ENCODE measurements around the gene METTL6.
"Not testable (repeated sequence)": the region's sequence is repeated elsewhere in the genome, so short reads cannot be mapped to it uniquely, and the experiment has no call there.

METTL6 gene

DNA sequence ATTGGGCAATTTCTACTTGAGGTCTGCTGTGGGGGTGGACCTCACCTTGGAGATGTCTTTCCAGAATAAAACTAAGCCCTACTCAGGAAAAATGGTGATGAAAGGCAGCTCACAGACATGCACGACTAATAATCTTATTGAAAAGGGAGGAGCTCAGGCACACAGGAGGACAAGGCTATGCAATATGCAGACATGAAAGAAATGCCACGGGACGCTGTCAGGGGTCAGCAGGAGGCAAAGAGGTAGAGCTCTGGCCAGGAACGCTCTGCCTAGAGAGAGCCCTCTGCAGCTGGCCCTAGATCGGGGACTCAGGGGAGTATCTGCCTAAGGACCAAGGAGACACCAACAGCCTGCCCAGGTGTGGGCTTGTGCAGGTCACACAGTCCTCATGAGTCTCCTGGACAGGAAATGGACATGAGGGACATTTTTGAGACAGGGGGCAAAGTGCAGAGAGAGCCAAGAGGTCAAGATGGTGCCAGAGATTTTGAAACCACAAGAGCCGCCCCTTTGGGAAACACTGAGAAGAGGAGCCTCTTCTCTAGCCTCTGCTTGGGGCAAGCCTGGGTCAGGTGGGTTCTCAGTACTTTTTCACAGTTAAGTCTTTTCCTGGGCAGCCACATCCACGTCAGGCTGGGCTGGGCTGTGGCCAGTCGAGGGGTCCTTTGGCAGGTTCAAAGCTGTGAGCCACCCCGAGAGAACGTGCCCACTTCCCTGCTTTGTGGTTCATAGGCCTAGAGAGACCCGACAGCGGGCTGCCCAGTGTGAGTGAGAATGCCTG is 23.3 kb upstream of the METTL6 start:
- no peak for ATAC-seq

DNA sequence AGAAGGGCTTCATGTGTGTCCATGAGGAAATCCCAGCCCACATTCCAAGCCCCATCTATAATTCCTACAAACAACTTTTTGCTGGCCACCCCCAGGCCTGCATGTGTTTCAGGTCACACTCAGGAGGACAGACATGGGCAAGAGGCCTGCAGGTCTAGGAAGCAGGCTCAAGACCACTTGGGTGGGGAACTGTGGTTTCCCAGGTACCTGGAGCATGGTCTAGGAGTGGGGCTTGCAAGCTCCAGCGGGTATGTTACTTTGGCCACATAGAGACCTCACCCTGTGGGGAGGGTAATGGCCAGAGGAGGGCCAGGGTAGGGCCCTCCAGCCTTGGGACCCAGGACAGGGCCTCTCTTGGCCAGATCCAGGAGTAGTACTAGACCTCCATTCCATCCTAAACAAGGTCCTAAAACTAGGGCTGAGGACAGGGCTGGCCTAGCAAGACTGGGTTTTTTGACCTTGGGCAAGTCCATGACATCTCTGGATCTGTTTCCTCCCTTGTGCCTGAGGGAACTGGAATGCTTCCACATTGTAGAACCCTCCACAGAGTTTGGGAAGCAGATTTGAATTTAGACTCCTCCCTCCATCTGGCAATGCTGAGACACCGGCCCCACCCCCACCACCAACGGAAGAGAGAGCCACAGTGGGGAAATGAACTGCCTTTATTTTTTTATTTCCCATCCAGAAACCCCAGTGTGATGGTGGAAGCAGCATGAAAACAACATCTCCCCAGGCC is 22.3 kb upstream of the METTL6 start:
- no peak for ATAC-seq

DNA sequence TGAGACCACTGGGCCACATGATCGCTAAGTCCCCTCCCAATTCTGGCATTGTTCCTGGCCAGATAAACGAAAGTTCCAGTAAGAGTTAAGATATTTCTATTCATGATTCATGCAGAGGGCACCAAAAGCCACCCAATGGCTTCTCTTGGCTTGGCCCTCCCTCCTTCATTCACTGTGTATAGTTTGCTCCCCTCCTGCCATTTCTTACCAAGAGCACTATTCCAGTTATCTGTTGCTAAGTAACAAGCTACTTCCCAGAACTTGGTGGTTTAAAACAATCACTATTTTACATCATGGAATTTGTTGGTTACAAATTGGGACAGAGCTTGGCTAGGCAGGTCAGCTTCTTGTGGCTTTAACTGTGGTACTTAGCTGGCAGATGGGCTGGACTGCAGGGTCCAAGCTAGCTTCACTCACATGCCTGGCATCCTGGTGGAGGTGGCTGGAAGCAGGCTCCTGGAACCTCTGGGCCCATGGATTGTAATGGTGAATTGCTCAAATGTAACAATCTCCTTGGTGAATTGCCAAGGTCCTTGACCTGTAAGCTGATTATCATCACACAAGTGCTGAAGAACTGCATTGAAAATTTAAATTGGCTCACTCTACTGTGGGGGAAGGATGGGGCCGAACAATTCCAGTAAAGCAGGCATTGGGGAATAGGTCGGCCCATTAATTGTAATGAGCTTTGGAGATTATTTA is 16.6 kb upstream of the METTL6 start:
- no peak for ATAC-seq

DNA sequence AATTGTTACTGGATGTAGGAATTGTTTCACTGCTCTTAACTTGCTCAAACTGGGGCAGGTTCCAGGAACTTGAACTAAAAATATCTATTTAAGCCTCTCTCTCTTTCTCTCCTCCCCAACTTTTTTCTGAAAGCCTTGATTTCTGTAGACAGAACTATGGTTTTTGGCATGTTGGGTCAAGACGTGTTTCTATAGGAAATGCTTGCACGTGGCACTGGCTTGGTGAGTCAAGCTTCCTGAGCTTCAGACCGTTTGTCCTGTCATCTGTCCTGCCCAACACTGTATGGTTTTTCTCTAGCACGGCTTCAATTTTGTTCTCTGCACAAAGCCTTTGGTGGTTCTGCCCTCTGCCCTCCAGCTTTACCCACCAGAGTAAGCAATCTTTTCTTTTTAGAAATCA is 13.5 kb upstream of the METTL6 start:
- ATAC-seq, result no peak

DNA sequence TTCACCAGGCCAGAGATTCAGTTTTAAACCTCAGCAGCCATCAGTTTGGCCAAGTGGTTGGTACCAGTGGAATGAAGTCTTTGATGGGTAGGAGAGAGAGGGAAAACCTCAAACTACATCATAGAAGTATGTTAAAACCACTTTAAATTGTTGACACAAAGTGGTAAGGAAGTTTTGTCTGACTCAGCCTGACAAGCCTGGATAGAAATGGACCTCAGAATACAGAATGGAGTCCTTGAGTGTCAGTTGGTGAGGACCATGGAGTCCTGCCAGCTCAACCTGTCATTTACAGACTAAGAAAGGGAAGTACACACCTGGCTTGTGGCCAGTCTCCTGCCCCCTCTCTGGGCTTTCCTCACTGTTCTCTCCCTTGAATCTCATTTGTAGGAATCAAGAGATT is 12.1 kb upstream of the METTL6 start:
- ATAC-seq, result no peak

DNA sequence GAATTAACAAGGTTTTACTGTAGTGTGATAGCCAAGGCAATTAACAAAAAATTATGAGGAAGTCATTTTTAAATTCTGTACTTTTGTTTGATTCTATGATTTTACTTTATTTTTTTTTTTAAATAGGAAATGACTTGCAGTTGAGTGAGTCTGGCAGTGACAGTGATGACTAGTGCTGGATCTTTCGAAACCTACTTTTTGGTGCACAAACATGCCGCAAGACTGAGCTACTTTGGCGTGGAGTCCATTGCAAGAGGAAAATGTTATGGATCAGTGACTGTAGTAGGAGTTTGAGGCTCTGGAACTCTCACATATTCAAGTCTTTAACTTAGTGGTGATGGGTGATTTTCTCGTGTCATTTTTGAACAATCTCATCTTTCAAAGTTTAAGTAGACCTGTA is 11.6 kb upstream of the METTL6 start:
- no peak for ATAC-seq

DNA sequence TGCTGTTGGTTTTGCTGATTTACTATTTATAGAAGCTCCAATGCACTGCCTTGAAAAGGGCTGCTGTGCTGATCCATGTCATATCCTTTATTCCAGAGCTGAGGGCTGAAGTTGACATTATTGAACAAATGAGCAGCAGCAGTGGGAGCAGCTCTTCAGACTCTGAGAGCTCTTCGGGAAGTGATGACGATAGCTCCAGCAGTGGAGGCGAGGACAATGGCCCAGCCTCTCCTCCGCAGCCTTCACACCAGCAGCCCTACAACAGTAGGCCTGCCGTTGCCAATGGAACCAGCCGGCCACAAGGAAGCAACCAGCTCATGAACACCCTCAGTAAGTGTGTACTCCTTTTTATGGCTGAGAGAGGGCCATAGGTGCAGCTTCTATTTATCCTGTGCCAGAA is 8.9 kb upstream of the METTL6 start:
- ATAC-seq, result no peak

DNA sequence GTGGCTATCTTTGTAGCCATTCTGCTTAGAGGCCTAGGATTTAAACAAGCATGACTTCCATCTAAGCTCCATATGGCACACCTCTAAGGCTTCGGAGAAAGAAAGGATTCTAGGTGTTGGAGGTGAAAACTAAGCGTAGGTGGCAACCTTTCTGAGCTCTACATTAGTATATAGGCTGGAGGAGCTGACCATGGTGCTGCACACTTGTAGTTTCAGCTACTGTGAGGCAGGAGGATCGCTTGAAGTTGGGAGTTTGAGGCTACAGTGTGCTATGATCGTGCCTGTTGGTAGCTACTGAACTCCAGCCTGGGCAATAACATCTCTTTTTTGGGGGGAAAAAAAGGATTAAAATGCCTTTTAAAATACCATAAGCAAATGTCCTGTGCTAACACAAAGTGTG is 7.4 kb upstream of the METTL6 start:
- ATAC-seq, result no peak

DNA sequence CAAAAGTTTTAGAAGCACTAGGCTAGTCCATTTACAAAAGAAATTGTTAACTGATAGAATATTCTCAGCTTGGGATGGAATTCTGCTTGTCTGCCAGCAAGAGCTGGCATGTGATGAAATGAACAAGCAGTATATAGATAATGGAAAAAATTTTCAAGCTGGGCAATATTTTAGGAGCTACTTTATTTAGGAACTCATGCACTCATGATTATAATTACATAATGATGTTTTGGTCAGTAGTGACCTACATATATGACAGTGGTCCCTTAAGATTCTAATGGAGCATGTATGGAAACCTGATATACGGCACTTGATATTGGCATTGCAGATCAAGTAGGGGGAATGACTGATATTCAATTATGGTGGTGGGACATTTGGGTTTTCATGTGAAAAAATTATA is 6.2 kb upstream of the METTL6 start:
- ATAC-seq, result no peak

DNA sequence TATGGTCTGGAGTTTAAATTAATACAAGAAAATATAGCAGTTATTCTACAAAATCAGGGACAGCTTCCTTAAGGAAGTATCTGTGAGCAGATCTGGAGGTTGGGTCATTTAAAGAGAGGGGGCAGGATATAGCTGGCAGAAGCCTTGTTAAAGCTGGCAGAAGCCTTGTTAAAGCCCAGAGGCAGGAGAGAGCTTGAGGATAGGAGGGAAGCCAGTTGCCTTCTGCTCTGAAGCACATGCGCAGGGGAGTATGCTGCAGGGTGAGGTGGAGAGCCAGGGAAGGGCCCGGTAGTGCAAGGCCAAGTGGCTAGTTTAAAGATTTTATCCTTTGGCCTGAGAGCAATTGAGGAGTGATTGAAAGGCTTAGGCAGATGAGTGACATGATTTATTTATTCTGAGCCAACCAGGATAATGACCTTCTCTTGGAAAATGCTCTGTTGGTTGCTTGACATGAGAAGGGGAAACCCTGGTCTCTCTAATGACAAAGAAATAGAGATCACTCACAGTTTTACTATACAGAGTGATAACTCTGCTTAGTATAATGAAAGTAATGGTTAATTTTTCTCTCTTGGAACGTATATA is 4.0 kb upstream of the METTL6 start:
- no peak for ATAC-seq

DNA sequence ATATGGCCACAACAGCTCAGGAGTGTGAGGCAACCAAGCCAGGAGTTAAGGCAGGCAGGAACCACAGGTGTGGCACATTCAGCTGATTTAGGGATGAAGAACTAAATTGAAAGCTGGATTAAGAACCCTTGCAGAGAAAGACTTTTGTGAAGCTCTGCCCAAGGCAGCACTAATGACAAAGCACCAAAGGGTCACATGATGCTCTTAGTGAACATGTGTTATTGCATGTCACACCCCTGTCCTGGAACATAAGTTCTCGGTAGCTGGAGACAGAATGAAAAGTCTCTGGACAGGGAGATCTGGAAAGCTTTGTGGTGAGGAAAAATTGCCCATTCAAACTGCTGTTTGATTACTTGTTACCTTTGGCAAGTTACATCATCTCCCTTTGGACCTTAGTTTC is 3.3 kb upstream of the METTL6 start:
- no peak for ATAC-seq

DNA sequence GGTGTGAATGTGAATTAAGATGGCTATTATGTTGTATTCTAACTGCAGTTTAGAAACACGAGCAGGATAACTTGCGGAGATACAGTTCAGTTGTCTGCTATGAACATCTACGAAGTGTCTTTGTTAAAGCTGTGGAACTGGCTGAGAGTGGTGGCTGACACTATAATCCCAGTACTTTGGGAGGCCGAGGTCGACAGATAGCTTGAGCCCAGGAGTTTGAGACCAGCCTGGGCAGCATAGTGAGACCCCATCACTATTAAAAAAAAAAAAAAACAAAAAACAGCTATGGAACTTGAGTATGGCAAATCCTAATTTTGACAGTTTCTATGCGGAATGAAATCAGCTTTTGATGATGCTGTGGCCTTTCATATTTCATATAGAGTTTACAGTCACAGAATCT is 1.7 kb upstream of the METTL6 start:
- ATAC-seq, result no peak

DNA sequence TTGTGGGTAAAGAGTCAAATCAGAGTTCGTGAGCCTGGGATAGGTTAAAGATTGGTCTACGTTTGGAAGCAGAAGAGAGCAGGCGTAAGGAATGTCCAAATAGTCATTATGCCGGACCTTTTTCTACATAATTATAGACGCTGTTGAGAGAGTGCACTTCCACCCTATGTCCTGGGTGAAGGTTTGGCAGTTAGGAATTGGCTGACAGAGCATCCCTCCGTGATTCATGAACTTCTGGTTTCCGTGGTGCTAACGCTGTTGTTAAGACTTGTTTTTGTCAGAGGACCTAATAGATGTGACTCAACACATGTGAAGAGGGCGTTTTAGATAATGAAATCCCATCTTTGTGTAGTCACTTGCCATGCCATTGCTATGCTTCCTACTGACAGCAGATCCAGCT is 1.2 kb upstream of the METTL6 start:
- ATAC-seq, result peak; percentile 77 to 79

DNA sequence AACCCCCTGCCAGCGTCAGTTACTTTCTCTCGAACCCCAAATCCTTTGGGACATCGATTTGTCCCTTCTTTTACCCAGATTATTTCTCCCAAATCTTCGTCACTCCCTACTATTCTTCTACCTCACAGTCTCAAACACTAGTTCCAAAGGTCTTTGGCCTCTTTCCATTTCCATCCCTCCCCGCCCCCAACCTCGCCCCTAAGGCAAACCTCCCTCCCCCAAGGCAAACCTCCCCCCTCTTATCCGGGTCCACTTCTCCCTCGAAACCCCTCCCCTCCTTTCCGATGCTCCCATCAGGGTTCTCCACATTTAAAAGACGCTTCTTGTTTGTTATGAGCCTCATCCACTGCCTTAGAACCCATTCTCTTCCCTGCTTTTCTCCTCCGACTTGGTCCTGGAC is 637 bp upstream of the METTL6 start:
- ATAC-seq, result no peak

DNA sequence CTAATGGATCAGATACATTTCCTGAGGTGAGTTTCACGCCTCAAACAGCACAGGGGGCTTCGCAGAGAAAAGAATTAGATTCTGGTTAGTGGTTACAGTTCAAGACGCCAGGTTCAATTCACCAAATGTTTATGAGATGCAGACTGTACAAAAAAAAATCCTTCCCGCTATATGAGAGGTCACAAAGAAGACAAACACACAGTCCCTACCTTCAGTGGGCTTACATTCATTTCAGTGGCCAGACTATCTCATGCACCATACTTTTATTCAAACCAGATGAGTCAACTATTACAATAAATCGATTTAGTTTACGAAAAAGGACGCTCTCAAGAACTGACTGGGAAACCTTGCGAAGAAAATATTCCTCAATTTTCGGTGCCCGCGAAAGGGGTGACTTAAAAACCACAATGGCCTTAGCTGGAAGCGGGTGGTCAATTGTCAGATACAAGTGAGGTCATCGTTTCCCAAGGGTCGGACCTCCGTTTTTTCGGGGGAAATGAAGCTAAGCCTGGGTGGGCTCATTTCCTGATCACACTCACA is 695 bp downstream of the METTL6 start:
- no peak for ATAC-seq

DNA sequence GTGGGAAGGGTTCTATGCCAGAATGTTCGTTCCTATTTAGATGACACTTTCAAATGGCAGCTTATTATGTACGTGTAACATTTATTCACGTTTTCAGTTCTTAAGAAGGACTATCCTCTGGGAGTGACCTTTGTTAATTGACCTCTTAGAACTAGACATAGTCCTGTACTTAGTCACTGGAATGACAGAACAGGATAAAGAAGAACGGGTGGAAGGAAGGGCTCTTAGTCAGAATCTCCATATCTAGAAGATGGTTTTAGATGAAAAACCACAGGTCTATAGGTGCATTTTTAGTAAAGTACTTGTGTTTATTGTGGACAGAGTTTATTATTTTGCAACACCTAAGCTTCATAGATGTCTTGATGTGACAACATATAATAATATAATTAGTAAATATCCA is 6.5 kb downstream of the METTL6 start:
- ATAC-seq, result no peak

DNA sequence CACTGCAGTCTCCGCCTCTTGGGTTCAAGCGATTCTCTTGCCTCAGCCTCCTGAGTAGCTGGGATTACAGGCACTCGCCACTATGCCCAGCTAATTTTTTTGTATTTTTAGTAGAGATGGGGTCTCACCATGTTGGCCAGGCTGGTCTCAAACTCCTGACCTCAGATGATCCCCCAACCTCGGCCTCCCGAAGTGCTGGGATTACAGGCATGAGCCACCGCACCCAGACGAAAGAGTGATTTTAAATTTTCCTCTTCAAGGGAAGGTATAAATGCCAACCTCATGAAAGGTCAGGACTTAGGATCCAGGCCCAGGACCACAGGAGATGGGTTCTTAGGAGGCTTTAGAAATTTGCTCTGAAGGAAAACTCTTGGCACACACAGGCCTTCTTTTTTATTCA is 16.4 kb downstream of the METTL6 start:
- not testable (repeated sequence) for ATAC-seq

DNA sequence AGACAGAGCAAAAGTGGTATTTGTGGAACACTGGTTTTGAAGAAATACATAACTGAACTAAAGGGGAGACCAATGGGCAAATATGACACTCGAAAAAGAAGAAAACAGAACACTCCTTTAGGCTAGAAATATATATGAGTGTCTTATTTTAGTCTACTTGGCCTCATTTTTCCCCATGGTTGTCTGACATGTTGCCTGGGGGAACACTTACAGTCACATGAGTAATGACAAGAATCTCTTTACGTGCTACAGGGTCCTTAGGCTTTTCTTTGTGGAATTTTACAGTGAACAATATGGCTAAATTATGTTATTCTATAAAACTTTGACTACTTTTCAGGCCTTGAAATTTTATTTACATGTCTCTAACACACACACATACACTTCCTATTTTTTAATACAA is 17.6 kb downstream of the METTL6 start:
- no peak for ATAC-seq

DNA sequence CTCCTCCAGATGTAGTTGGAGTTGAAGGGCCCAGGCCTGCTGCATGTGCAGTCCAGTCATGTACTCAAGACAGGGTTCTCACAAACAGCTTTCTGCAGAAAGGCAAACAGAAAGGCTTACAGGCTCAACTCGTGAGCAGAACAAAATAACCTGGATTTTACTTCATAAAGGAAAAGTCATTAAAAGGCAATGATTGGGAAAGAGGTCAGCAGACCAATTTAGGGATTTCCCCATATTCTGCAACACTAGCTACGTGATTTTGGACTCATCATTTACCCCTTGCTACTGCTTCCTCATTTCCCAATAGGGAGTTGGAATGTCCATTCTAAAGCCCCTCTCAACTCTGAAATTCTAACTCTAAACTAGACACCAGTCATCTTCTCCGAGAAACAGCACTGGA is 18.1 kb downstream of the METTL6 start:
- no peak for ATAC-seq

DNA sequence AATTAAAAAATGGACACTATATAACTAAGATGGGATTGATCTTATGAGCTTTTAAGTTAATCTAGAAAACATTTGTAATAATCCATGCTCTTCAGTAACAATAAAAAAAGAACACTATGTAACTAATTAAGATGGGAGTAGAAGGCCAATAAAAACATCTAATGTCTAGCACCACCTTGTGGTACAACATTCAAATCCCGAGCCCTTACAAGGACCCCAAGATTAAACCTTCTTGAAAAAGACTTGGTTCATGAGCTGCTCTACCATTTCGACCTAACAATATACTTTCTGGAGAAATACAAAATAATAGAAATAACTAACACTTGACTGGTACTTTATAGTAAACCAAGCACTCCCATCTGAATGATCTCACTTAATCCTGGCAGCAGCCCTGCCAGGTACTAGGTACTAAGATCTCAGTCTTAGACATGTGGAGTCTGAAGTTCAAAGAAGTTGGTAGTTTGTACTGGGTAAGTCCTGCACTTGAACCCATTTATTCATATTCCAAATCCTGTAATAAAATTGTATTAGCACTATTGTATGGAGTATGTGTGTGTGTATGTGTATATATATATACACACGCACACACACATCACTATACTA is 21.8 kb downstream of the METTL6 start:
- ATAC-seq, result peak; percentile 65 to 69

DNA sequence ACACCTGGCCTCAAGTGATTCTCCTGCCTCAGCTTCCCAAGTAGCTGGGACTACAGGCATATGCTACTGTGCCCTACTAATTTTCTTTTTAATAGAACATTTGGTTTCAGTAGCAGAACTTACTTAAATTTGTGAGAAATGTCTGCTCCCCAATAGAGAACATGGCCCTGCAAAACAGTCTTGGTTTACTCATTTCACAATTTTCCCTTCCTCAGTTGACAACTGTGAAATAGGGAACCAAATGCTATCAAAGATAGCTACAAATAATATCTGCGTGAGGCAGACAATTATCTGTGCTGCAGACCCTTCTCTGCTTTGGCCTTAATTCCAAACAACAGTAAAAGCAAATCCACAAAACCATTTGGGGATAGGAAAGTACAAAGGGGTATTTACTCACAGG is 22.6 kb downstream of the METTL6 start:
- no peak for ATAC-seq

DNA sequence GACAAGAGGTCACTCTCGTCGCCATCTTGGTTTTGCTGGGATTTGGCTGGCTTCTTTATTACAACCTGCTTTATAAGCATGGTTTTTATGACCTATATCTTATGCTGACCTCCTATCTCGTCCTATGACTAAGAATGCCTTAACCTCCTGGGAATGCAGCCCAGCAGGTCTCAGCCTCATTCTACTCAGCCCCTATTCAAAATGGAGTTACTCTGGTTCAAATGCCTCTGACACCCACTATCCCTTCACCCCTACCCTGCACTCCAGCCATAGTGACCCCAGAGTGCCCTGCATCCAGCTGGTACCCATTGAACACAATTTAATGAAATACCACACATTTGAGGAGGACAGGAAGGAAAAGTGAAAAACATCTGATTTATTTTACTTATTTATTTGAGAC is 23.4 kb downstream of the METTL6 start:
- no peak for ATAC-seq

DNA sequence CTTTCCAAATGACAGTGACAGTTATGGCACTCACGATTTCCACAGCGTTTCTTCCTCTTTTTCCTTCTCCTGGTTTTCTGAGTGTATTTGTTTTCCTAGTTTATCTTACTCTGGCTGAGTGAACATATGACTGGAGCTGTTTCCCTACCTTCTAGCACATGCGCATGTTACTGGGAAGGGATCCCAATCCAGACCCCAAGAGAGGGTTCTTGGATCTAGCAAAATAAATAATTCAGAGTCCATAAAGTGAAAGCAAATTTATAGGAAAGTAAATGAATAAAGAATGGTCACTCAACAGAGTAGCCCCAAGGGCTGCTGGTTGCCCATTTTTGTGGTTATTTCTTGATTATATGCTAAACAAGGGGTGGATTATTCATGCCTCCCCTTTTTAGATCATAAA is 23.8 kb downstream of the METTL6 start:
- no peak for ATAC-seq
